Measurements from ENCODE around the gene SART3. TPM values are rescaled to one million over a fixed set of nuclear protein-coding genes. Genes with fewer than 3 reads are reported as not detected.

The SART3 gene
- polyA plus RNA-seq, 3 donors from 2014 or later: 21.5 to 51.1 (median 30.5) TPM

GRCh38 chr12:108525681-108526080 lies 35.3 kb downstream of the SART3 start:
- Mint-ChIP-seq H3K27me3 (ENCODE audit: low read depth in 3 of 3) (no peaks in the 10 kb centered on the region), H3K4me1 (peaks cover 17 to 19% of the 10 kb centered on the region in 2 donors), H3K27ac (peak overlapping the region in 1 of 6 donors; percentile 82), H3K4me3 (no peak overlapping the region), H3K36me3 (peaks cover 13 to 61% (median 32%) of the 10 kb centered on the region in 3 donors), H3K9me3 (no peaks in the 10 kb centered on the region)
- DNase-seq: no peak

- Mint-ChIP-seq H3K27ac (no peak overlapping the region), H3K27me3 (ENCODE audit: low read depth in 3 of 3) (no peaks in the 10 kb centered on the region), H3K4me3 (no peak overlapping the region), H3K9me3 (no peaks in the 10 kb centered on the region), H3K36me3 (peaks cover 10 to 53% (median 27%) of the 10 kb centered on the region in 3 donors), H3K4me1 (peaks cover 16 to 17% of the 10 kb centered on the region in 2 donors)
- no peak for DNase-seq
Observed at GRCh38 chr12:108523365-108523764, 37.6 kb downstream of the SART3 start.

GRCh38 chr12:108519558-108519957 lies 41.4 kb downstream of the SART3 start:
- peaks cover 4 to 25% (median 19%) of the 10 kb centered on the region in 3 donors for H3K36me3 Mint-ChIP-seq
- peaks cover 2 to 10% (median 3%) of the 10 kb centered on the region in 3 donors for H3K27me3 Mint-ChIP-seq (ENCODE audit: low read depth in 3 of 3)
- peaks cover 17 to 28% of the 10 kb centered on the region in 2 donors for H3K4me1 Mint-ChIP-seq
- DNase-seq: peak in 1 of 3 donors; percentile 9
- H3K4me3 Mint-ChIP-seq: no peak overlapping the region
- H3K9me3 Mint-ChIP-seq: no peaks in the 10 kb centered on the region
- peak overlapping the region in 1 of 6 donors; percentile 7 for H3K27ac Mint-ChIP-seq

GRCh38 chr12:108518716-108519496 lies 42.1 kb downstream of the SART3 start:
- peaks cover 2 to 12% (median 3%) of the 10 kb centered on the region in 3 donors for H3K27me3 Mint-ChIP-seq (ENCODE audit: low read depth in 3 of 3)
- H3K4me1 Mint-ChIP-seq: peaks cover 19 to 33% of the 10 kb centered on the region in 2 donors
- peaks cover 0 to 25% (median 19%) of the 10 kb centered on the region in 3 donors for H3K36me3 Mint-ChIP-seq
- no peak for DNase-seq
- H3K4me3 Mint-ChIP-seq: no peak overlapping the region
- no peak overlapping the region for H3K27ac Mint-ChIP-seq
- no peaks in the 10 kb centered on the region for H3K9me3 Mint-ChIP-seq

- Mint-ChIP-seq H3K27ac (peak overlapping the region in 1 of 6 donors; percentile 34), H3K36me3 (peaks cover 0 to 25% (median 19%) of the 10 kb centered on the region in 3 donors), H3K9me3 (no peaks in the 10 kb centered on the region), H3K4me1 (peaks cover 19 to 37% of the 10 kb centered on the region in 2 donors), H3K4me3 (no peak overlapping the region), H3K27me3 (ENCODE audit: low read depth in 3 of 3) (peaks cover 2 to 12% (median 5%) of the 10 kb centered on the region in 3 donors)
- no peak for DNase-seq
Observed at GRCh38 chr12:108518101-108518715, 42.8 kb downstream of the SART3 start.

- Mint-ChIP-seq H3K27ac (peak overlapping the region; percentile 40 to 76 (median 66)), H3K4me1 (peaks cover 19 to 37% of the 10 kb centered on the region in 2 donors), H3K36me3 (peaks cover 0 to 22% (median 18%) of the 10 kb centered on the region in 3 donors), H3K9me3 (no peaks in the 10 kb centered on the region), H3K27me3 (ENCODE audit: low read depth in 3 of 3) (peaks cover 2 to 12% (median 5%) of the 10 kb centered on the region in 3 donors), H3K4me3 (peak overlapping the region in 1 of 5 donors; percentile 97)
- DNase-seq: no peak
Observed at GRCh38 chr12:108517288-108518100, 43.5 kb downstream of the SART3 start.

- Mint-ChIP-seq H3K27me3 (ENCODE audit: low read depth in 3 of 3) (peaks cover 5 to 12% (median 6%) of the 10 kb centered on the region in 3 donors), H3K4me1 (peaks cover 23 to 43% of the 10 kb centered on the region in 2 donors), H3K9me3 (no peaks in the 10 kb centered on the region), H3K27ac (peak overlapping the region; percentile 88 to 97 (median 96)), H3K4me3 (peak overlapping the region; percentile 57 to 98 (median 92)), H3K36me3 (peaks cover 0 to 14% (median 13%) of the 10 kb centered on the region in 3 donors)
- DNase-seq: no peak
Observed at GRCh38 chr12:108516511-108517275, 44.3 kb downstream of the SART3 start.

- H3K36me3 Mint-ChIP-seq: peaks cover 0 to 12% (median 9%) of the 10 kb centered on the region in 3 donors
- H3K9me3 Mint-ChIP-seq: no peaks in the 10 kb centered on the region
- DNase-seq: no peak
- H3K4me3 Mint-ChIP-seq: peak overlapping the region; percentile 89 to 98 (median 95)
- H3K27me3 Mint-ChIP-seq (ENCODE audit: low read depth in 3 of 3): peaks cover 6 to 12% (median 8%) of the 10 kb centered on the region in 3 donors
- peaks cover 27 to 47% of the 10 kb centered on the region in 2 donors for H3K4me1 Mint-ChIP-seq
- H3K27ac Mint-ChIP-seq: peak overlapping the region; percentile 88 to 97 (median 96)
Observed at GRCh38 chr12:108515916-108516315, 45.1 kb downstream of the SART3 start.

- H3K27ac Mint-ChIP-seq: peak within 1 kb of the TSS; percentile 88 to 97 (median 96)
- peaks cover 27 to 47% of the 10 kb centered on the region in 2 donors for H3K4me1 Mint-ChIP-seq
- peak; percentile 98 to 99 (median 99) for DNase-seq
Observed at GRCh38 chr12:108514973-108515814, 45.8 kb downstream of the SART3 start, which contains the start of gene FICD. Gene FICD (plus strand): TSS chr12:108515277. CDS start chr12:108516973, 1,696 bp downstream.

GRCh38 chr12:108514468-108514972 lies 46.5 kb downstream of the SART3 start:
- Mint-ChIP-seq H3K4me1 (peaks cover 27 to 47% of the 10 kb centered on the region in 2 donors), H3K27me3 (ENCODE audit: low read depth in 3 of 3) (peaks cover 6 to 12% (median 8%) of the 10 kb centered on the region in 3 donors), H3K4me3 (peak overlapping the region; percentile 89 to 98 (median 95)), H3K9me3 (no peaks in the 10 kb centered on the region), H3K27ac (peak overlapping the region; percentile 83 to 97 (median 96)), H3K36me3 (peaks cover 0 to 1% (median 0%) of the 10 kb centered on the region in 3 donors)
- DNase-seq: no peak

More at GRCh38 chr12:108514973-108515814, 45.8 kb downstream of the SART3 start, which contains the start of gene FICD:
- Mint-ChIP-seq H3K27me3 (ENCODE audit: low read depth in 3 of 3) (peaks cover 6 to 12% (median 8%) of the 10 kb centered on the region in 3 donors), H3K9me3 (no peaks in the 10 kb centered on the region), H3K36me3 (peaks cover 0 to 5% (median 2%) of the 10 kb centered on the region in 3 donors), H3K4me3 (peak within 1 kb of the TSS; percentile 89 to 98 (median 95))

- peaks cover 25 to 40% of the 10 kb centered on the region in 2 donors for H3K4me1 Mint-ChIP-seq
- peaks cover 6 to 13% (median 8%) of the 10 kb centered on the region in 3 donors for H3K27me3 Mint-ChIP-seq (ENCODE audit: low read depth in 3 of 3)
- peak overlapping the region in 2 of 6 donors; percentile 58 to 68 for H3K27ac Mint-ChIP-seq
Observed at GRCh38 chr12:108511633-108512540, 49.1 kb downstream of the SART3 start.

More at GRCh38 chr12:108511633-108512540, 49.1 kb downstream of the SART3 start:
- Mint-ChIP-seq H3K36me3 (no peaks in the 10 kb centered on the region), H3K4me3 (peak overlapping the region in 4 of 5 donors; percentile 40 to 49 (median 44)), H3K9me3 (no peaks in the 10 kb centered on the region)
- DNase-seq: peak; percentile 64 to 72 (median 65)
